GM04503 (cell line): ENCODE data around the gene KDM4C.

ENCODE experiments used
- DNase-seq: peaks from one replicate; pipeline ENCODE4 v3.0.0-alpha.2; 2012; ENCODE audit warnings: low read depth

KDM4C gene

GRCh38 chr9:7045361-7045760 is 287.6 kb downstream of the KDM4C start:
- no peak for DNase-seq

GRCh38 chr9:7051711-7052110 is 293.9 kb downstream of the KDM4C start:
- DNase-seq = no peak

GRCh38 chr9:7053903-7054302 is 296.1 kb downstream of the KDM4C start:
- DNase-seq = no peak

DNA sequence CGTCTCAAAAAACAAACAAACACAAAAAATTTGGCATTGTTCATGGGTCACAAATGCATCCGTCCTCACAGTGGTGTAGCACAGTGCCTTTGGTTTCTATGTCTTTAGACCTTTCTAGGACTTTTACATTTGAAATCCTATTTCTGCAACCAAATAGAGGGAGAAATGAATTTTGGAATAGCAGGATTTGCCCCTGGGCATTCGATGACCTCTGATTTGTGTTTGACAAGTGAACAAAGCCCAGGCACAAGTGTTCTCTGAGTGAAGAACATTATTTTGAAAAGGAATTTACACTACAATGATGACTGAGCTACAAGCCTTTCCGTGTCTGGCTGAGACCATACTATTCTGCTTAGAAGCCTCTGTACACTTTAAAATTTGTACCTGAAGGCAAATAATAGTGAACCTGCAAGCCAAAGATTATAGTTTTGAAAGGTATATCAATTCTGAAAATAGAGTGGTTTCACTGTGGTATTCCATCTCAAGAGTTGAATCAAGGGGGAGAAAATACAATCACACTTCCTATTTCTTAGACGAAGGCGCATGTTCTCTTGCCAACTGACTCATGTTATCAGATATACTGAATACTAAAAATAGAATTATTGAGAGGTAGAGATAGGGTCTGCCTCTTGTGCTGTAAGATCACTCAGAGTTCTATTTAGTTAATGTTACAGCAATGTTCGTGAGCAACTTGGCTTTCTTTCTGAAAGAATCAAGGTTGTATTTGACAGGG is 297.6 kb downstream of the KDM4C start:
- no peak for DNase-seq

DNA sequence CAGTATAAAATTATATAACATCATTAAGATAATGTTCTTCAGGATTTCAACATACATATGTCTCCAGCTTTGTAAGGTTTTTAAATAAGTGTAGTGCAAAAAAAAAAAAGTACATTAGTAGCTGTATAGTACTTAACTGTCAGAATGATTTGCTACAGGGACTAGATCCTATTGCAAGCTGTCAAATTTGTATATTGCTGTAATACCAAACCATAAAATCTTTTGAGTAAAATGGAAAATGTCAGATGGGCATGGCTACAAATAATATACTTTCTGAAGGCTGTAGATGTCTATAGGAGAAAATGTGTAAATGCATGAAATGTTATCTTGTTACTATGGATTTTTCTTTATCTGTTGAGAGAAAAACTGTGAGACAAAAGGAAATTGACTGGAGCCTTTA is 298.5 kb downstream of the KDM4C start:
- DNase-seq = no peak

DNA sequence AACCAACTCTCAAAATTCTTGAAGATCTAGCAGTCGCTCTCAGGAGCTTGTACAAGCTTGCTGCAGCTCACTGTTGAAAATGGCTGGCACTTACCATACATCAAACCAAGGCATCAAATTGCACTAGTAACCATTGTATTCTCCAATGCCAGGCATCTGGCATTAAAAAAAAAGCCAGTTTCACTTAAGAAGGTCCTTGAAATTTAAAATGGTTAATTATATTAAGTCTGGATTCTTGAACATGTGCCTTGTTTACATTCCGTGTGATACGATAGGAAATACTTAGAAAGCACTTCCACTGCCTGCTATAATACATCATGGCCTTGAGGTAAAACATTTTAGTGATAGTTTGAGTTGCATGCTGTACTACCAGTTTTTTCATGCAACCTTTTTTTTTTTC is 300.7 kb downstream of the KDM4C start:
- DNase-seq = no peak

DNA sequence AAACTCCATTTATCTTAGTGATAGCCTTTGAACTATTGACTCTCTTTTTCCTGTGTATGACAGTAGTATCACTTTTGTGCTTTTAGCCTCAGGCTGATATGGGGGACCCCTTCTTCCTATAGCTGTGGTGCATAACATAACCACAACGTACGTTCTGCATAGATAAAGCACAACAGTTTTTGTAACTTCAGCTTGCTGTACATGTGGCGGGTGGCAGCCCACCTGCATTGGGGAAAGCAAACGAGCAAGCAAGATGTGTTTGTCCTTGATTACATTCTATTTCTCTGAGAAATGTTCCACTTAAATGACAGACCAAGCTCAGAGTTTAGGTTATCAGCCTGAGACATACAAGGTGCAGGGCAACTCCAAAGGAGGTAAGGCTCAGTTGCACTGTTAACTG is 309.4 kb downstream of the KDM4C start:
- DNase-seq = no peak

DNA sequence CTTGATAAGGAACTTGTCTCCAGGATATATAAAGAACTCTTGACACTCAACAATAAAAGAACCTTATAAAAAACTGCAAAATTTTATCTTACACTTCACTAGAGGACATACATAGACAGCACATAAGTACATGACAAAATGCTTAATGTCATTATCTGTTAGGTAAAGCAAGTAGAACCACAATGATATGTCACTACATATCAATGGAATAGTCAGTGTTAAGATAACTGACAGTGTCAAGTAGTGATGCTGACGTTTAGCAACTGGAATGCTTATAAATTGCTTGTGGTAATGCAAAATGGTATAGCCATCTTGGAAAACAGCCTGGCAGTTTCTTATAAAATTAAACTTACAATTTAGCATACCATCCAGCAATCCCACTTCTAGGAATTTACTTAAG is 314.1 kb downstream of the KDM4C start:
- no peak for DNase-seq

GRCh38 chr9:7073706-7074105 is 315.9 kb downstream of the KDM4C start:
- DNase-seq = no peak

DNA sequence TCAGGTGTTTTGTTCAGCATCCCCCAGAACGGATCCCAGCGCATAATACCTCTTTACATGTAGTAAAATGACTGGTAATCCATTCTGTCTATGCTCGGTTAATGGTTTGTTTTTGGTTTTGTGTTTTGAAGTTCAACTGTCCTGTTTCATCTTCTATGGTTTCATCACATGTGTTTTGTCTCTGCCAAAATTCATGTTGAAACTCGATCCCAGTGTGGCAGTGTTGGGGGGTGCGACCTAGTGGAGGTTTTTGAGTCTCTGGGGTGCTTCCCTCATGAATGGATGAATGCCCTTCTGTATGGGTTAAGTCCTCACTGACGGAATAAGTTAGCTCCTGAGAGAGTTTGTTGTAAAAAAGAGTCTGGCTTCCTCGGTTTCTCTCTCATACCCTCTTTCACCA is 317.4 kb downstream of the KDM4C start:
- DNase-seq = no peak

- DNase-seq = no peak
Observed at GRCh38 chr9:7079051-7079450, 321.3 kb downstream of the KDM4C start.

DNA sequence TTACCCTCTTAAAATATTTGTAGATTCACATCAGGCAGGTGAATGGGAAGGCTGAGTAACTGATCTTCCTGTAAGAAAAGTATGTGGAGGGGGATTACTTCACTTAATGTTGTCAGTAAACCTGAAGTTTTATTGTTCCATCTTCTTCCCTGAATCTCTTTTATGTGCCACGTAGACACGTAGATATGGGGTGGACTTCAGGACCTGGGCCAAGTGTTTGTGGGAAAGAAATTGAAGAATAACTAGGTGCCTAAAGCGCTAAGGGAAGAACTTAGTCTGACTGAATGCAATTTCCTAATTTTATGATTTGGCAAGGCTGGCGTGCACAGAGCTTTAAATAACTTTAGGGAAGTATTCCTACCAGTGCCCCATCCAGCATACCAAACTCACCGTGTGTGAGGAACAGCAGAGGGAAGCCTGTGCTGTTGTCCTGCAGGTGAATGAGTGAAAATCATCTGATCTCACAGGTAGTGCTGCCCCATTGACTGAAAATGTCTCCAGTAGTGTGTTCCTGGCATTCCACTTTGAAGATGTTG is 323.4 kb downstream of the KDM4C start:
- DNase-seq = no peak

DNA sequence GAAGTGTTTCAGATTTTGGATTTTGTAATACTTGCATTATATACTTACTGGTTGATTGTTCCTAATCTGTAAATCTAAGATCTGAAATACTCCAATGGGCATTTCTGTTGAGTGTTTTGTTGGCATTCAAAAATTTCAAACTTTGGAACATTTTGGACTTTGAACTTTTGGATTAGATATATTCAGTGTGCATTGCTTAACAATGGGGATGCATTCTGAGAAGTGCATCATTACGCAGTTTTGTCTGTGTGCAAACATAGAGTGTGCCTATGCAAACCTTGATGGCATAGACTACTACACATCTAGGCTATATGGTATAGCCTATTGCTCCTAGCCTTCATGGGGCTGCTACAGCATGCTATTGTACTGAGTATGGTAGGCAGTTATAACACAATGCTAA is 325.4 kb downstream of the KDM4C start:
- no peak for DNase-seq

- DNase-seq = no peak
Observed at GRCh38 chr9:7085357-7085756, 327.6 kb downstream of the KDM4C start.

DNA sequence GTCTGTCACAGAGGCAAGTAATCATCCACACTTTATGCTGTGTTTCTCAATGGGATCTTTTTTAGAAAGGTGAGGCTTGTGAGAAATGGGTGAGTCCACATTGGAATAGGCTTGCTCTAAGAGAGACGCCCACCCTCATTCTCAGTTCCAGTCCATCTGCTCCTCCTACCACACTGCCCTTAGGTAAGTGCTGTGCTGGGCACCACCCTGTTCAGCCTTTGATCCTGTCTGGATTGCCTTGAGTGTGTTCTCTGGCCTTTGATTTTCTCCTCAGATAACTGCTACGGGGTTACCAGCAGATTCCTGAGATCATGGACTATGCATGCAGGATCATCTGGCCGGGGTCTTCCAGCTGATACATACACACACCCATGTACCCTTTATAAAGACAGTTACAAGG is 328.6 kb downstream of the KDM4C start:
- no peak for DNase-seq

GRCh38 chr9:7088611-7089010 is 330.8 kb downstream of the KDM4C start:
- no peak for DNase-seq

GRCh38 chr9:7089406-7090193 is 331.8 kb downstream of the KDM4C start:
- DNase-seq = no peak

DNA sequence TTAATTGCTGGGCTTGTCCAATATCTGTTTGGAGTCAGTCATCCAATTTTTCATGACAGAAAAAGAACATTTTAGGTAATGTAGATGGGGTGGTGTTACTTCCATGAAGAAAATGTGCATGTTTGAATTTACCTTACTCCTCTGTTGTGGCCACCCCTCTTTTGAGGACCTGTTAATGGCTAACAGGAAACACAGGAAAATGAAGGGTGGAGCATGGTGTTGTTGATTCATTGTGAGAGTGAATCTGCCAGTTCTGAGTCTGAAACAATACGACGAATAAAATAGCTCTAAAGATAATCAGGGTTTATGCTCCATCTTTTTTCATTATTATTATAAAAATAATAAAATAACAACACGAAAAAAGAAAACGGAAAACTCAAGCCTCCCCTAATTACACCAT is 335.3 kb downstream of the KDM4C start:
- DNase-seq = no peak

GRCh38 chr9:7094052-7094451 is 336.3 kb downstream of the KDM4C start:
- no peak for DNase-seq

- DNase-seq = no peak
Observed at GRCh38 chr9:7094576-7094975, 336.8 kb downstream of the KDM4C start.

DNA sequence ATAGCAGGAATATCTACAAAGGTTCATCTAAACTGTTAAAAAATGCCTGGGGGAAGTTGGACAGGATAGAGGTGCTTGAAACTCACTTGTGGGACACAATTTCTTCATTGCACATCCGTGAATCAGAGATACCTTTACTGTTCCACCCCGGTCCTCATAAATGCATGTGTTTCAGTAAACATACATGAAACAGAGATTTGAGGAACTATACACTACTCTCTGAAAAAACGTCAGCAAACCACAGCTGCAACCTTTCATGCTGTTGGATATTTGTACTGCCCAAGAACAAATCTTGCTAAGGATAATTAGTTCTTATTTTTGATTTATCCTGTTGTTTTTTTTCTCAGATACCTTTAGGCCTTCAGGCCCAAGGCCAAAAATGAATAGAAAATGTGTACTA is 337.3 kb downstream of the KDM4C start:
- DNase-seq = no peak

- DNase-seq = no peak
Observed at GRCh38 chr9:7097040-7097715, 339.4 kb downstream of the KDM4C start.
